Lower leg skin (tissue), 4 donors: ENCODE measurements around the gene EPSTI1. TPM values are rescaled to one million over a fixed set of nuclear protein-coding genes. Genes with fewer than 3 reads are reported as not detected.

ENCODE experiments used
- DNase-seq, 2 donors: peaks; one replicate each; pipeline ENCODE4 v3.0.0-alpha.2; 2019; ENCODE audit warnings: low spot score in 2 of 2
- H3K4me3 ChIP-seq: fragments of 200-600 bp; sonication (generic); 2 replicates; pipeline ENCODE4 v1.5.1; 2017; ENCODE audit warnings: mild to moderate bottlenecking, low read depth; ENCODE audit not compliant: poor library complexity, severe bottlenecking
- POLR2A ChIP-seq, 2 donors: fragments of 450-650 bp; IDR thresholded peaks; one replicate each; pipeline ENCODE4 v1.6.1; 2016 to 2017; ENCODE audit warnings: antibody characterized with exemption in 2 of 2, mild to moderate bottlenecking in 1 of 2, moderate library complexity in 1 of 2
- WGBS, 2 donors: methylation state at CpG; one replicate each; pipeline ENCODE4 v1.1.5; 2018; 5-methylcytosine and 5-hydroxymethylcytosine counted together
- intact Hi-C: fragments of 100-400 bp; cut with DNase I; formaldehyde crosslinking; loops from one replicate; pipeline ENCODE4 v1.15.0; 2023; ENCODE audit warnings: low total_unique reads
- total RNA-seq, 4 donors: library from RNA; depleted of rRNA; stranded (reverse); fragments of >200 nt; gene quantifications; one replicate each; pipeline ENCODE4 v1.1.0, GENCODE V29; 2016
- TF ChIP-seq, protein P1 (sequence below), 3 donors: fragments of 450-650 bp; IDR thresholded peaks; one replicate each; pipeline ENCODE4 v1.5.1; 2016; ENCODE audit warnings: antibody characterized with exemption in 3 of 3, mild to moderate bottlenecking in 3 of 3, moderate library complexity in 2 of 3

Gene EPSTI1
- total RNA-seq, 4 donors from 2014 or later, result 0.79 to 4.8 (median 0.91) TPM; not detected in 1

DNA sequence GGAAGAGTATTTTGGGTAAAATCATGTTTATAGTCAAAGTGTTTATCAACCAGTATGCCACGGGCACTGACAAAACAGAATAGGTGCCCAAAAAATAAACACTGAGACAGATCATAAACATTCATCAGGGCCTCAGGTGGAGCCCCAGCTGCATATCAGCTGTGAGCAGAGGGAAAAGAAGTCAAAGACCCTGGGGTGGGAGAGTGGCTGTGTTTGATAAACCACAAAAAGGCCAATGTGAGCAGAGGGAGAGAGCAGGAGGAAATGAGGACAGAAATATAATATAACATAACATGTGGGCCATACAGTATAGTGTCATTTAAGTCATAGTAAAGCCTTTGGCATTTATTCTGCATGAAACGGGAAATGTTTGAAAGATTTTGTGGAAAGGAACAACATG is 10.0 kb upstream of the EPSTI1 start:
- H3K4me3 ChIP-seq, result no peak overlapping the region
- 82 to 94% methylated on average over 2 of the region's 2 CpGs for WGBS, 2 donors
- DNase-seq, result no peak
- TF ChIP-seq POLR2A (IDR thresholded peaks at IDR 0.05), result no peak
- TF ChIP-seq, protein P1, sequence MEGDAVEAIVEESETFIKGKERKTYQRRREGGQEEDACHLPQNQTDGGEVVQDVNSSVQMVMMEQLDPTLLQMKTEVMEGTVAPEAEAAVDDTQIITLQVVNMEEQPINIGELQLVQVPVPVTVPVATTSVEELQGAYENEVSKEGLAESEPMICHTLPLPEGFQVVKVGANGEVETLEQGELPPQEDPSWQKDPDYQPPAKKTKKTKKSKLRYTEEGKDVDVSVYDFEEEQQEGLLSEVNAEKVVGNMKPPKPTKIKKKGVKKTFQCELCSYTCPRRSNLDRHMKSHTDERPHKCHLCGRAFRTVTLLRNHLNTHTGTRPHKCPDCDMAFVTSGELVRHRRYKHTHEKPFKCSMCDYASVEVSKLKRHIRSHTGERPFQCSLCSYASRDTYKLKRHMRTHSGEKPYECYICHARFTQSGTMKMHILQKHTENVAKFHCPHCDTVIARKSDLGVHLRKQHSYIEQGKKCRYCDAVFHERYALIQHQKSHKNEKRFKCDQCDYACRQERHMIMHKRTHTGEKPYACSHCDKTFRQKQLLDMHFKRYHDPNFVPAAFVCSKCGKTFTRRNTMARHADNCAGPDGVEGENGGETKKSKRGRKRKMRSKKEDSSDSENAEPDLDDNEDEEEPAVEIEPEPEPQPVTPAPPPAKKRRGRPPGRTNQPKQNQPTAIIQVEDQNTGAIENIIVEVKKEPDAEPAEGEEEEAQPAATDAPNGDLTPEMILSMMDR (IDR thresholded peaks at IDR 0.05), result no peak
- intact Hi-C loops, result no loop called here

DNA sequence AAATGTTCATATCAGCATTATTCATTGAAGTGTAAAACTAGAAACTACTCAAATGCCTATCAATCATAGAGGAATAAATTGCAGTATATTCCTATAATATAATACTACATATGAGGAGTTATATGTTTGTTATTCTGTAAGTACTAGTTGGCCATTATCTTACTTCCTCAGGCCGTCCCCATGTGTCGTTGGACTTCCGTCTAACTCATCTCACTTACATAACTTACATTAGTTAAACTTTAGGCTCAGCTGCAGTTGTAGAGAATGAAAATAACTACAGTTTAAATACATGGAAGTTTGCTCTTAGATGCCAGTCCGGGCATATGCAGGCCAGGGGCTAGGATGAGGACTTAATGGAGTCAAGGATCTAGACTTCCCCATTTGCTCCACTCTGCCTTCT is 8.6 kb upstream of the EPSTI1 start:
- intact Hi-C loops, result no loop called here
- DNase-seq, result no peak
- no peak overlapping the region for H3K4me3 ChIP-seq
- TF ChIP-seq POLR2A (IDR thresholded peaks at IDR 0.05), result no peak
- TF ChIP-seq, protein P1 (IDR thresholded peaks at IDR 0.05), result no peak
- 67 to 72% methylated on average over 4 of the region's 4 CpGs for WGBS, 2 donors

DNA sequence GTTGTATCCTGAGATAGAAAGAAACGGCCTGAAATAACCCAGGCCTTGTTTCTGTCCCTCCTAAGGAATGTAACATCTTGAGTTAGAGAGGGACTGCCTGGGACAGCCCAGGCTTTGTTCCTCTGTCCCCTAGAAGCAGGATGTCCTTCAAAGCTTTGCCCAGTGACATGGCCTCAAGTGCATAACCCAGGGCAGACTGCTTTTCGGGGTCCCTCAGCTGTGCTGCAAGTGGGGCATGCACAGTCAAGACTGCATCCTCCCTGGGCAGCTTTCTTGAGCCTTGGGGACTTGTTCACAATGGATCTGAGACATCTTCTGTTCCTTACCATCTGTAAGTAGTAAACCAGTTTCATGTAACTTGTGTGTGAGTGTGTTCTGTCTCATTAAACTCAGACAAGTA is 7.5 kb upstream of the EPSTI1 start:
- no peak overlapping the region for H3K4me3 ChIP-seq
- no peak for DNase-seq
- intact Hi-C loops, result no loop called here
- TF ChIP-seq POLR2A (IDR thresholded peaks at IDR 0.05), result no peak
- TF ChIP-seq, protein P1 (IDR thresholded peaks at IDR 0.05), result no peak
- WGBS, 2 donors, result 79 to 82% methylated on average over 2 of the region's 2 CpGs

DNA sequence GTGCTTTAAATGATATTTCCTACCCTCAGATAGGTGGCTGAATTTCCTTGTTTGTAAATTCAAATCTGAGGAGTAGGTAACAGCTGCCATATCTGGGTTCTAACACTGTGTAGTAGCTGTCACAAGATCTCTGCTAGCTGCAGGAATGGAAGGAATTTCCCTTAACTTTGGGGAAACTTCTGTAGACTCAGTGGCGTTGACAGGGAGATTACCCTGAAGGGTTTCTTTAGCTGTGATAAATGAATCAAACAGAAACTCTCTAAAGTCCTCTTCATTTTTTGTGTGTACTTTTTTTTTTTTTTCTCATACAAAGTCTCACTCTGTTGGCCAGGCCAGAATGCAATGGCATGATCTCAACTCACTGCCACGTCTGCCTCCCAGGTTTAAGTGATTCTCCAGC is 5.3 kb upstream of the EPSTI1 start:
- intact Hi-C loops, result no loop called here
- DNase-seq, result no peak
- H3K4me3 ChIP-seq, result no peak overlapping the region
- no peak for TF ChIP-seq POLR2A (IDR thresholded peaks at IDR 0.05)
- TF ChIP-seq, protein P1 (IDR thresholded peaks at IDR 0.05), result no peak
- 87 to 90% methylated on average over 2 of the region's 2 CpGs for WGBS, 2 donors

DNA sequence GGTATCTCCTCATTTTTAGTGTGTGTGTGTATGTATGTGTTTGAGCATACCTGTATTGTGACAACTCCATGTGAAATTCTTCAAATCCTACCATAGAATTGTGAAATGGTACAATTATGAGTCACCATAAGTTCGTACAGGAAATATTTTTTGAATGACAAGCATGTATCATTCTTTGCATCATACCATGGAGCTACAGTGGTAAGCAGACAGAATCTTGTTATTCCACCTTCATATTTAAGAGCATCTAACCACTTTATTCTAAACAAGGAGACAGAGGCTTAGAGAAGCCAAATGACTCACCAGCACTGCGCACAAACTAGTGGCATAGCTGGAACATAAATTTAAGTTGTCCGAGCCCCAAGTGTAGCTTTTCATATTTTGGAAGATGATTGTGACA is 4.5 kb upstream of the EPSTI1 start:
- WGBS, 2 donors, result 48 to 76% methylated on average over 3 of the region's 3 CpGs
- H3K4me3 ChIP-seq, result no peak overlapping the region
- no peak for TF ChIP-seq POLR2A (IDR thresholded peaks at IDR 0.05)
- TF ChIP-seq, protein P1 (IDR thresholded peaks at IDR 0.05), result no peak
- intact Hi-C loops, result no loop called here
- no peak for DNase-seq

DNA sequence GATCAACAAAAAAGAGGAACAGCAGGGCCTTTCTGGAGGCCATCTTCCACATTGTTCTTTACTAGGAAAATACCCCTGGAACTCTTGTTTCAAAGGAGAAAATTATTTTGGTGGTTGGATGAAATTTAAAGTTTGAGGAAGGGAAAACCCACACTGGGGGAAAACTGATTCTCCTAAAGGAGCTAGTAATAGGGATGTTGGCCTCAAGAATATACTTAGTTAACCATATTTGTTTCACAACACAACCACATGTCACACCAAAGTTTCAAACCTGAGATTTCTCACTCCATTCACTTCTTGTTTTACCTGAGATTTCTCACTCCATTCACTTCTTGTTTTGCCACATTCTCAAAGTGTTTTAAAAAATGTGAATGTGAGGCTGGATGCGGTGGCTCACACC is 2.8 kb upstream of the EPSTI1 start:
- TF ChIP-seq POLR2A (IDR thresholded peaks at IDR 0.05), result no peak
- TF ChIP-seq, protein P1 (IDR thresholded peaks at IDR 0.05), result no peak
- 96 to 97% methylated on average over 1 of the region's 1 CpG for WGBS, 2 donors
- DNase-seq, result no peak
- H3K4me3 ChIP-seq, result no peak overlapping the region
- intact Hi-C loops, result no loop called here
